GM23338 (cell line): ENCODE results near the gene DENND5B. TPM values are rescaled to one million over a fixed set of nuclear protein-coding genes. Genes with fewer than 3 reads are reported as not detected.
"Not testable (repeated sequence)": the region's sequence is repeated elsewhere in the genome, so short reads cannot be mapped to it uniquely, and the experiment has no call there.

Experiments used
- ATAC-seq: fragments of 200-7000 bp; cut with Tn5 transposase; 3 replicates; pipeline ENCODE4 v1.9.1; 2020
- DNase-seq: peaks from one replicate; pipeline ENCODE4 v3.0.0-alpha.2; 2015; ENCODE audit warnings: low spot score
- H2AFZ ChIP-seq: fragments of 200-600 bp; sonication (generic); 2 replicates; pipeline ENCODE4 v1.8.0; 2016; ENCODE audit warnings: antibody characterized with exemption, mild to moderate bottlenecking, moderate library complexity
- H3F3A ChIP-seq: fragments of 200-600 bp; sonication (generic); replicated peaks from 2 replicates; pipeline ENCODE4 v1.8.0; 2017; ENCODE audit warnings: antibody characterized with exemption, mixed run types, low read depth
- H3K27ac ChIP-seq: fragments of 200-600 bp; sonication (generic); 2 replicates; pipeline ENCODE4 v1.6.1; 2016; ENCODE audit warnings: low read depth
- H3K27me3 ChIP-seq: fragments of 200-600 bp; sonication (generic); 2 replicates; pipeline ENCODE4 v1.8.0; 2016; ENCODE audit warnings: mild to moderate bottlenecking, mixed run types, moderate library complexity; ENCODE audit not compliant: insufficient read depth
- H3K36me3 ChIP-seq: fragments of 200-600 bp; sonication (generic); 2 replicates; pipeline ENCODE4 v1.8.0; 2016; ENCODE audit warnings: mild to moderate bottlenecking; ENCODE audit not compliant: insufficient read depth
- H3K4me1 ChIP-seq: fragments of 200-600 bp; sonication (generic); 2 replicates; pipeline ENCODE4 v1.8.0; 2016; ENCODE audit warnings: mild to moderate bottlenecking, moderate library complexity; ENCODE audit not compliant: insufficient read depth
- H3K4me2 ChIP-seq: fragments of 200-600 bp; sonication (generic); 2 replicates; pipeline ENCODE4 v1.7.1; 2017; ENCODE audit warnings: mixed run types
- H3K4me3 ChIP-seq: fragments of 200-600 bp; sonication (generic); 2 replicates; pipeline ENCODE4 v1.6.1; 2016; ENCODE audit warnings: mixed run types
- H3K79me2 ChIP-seq: fragments of 200-600 bp; sonication (generic); replicated peaks from 2 replicates; pipeline ENCODE4 v1.8.0; 2017; ENCODE audit warnings: mild to moderate bottlenecking; ENCODE audit not compliant: insufficient read depth
- H3K9me2 ChIP-seq: fragments of 200-600 bp; sonication (generic); 2 replicates; pipeline ENCODE4 v1.8.0; 2017; ENCODE audit not compliant: insufficient read depth
- H4K20me1 ChIP-seq: fragments of 200-600 bp; sonication (generic); replicated peaks from 2 replicates; pipeline ENCODE4 v1.8.0; 2017; ENCODE audit warnings: mild to moderate bottlenecking; ENCODE audit not compliant: insufficient read depth
- H3K27ac Mint-ChIP-seq: 2 replicates; pipeline ENCODE4 v1.8.0; 2020; ENCODE audit warnings: inconsistent platforms, mild to moderate bottlenecking, moderate library complexity, mixed read lengths
- H3K27me3 Mint-ChIP-seq: 3 replicates; pipeline ENCODE4 v1.8.0; 2022; ENCODE audit warnings: low read depth, mild to moderate bottlenecking, moderate library complexity, mixed read lengths, inconsistent platforms; ENCODE audit not compliant: insufficient read depth, poor library complexity
- H3K36me3 Mint-ChIP-seq: 3 replicates; pipeline ENCODE4 v1.8.0; 2021; ENCODE audit warnings: low read depth, mild to moderate bottlenecking, inconsistent platforms, moderate library complexity, mixed read lengths
- H3K4me1 Mint-ChIP-seq: 3 replicates; pipeline ENCODE4 v1.8.0; 2020; ENCODE audit warnings: mild to moderate bottlenecking, inconsistent platforms, mixed read lengths
- H3K4me3 Mint-ChIP-seq: 3 replicates; pipeline ENCODE4 v1.8.0; 2021; ENCODE audit warnings: moderate library complexity, mild to moderate bottlenecking, inconsistent platforms, mixed read lengths
- H3K9me3 Mint-ChIP-seq: 3 replicates; pipeline ENCODE4 v1.8.0; 2020; ENCODE audit warnings: moderate library complexity, mild to moderate bottlenecking, inconsistent platforms, mixed read lengths
- CREB1 ChIP-seq: fragments of 250-450 bp; sonication (Bioruptor Pico); IDR thresholded peaks from 2 replicates; pipeline ENCODE4 v1.5.0; 2020; ENCODE audit warnings: low read depth, mild to moderate bottlenecking, moderate library complexity
- ETS1 ChIP-seq: IDR thresholded peaks from 2 replicates; pipeline ENCODE4 v1.6.1; 2016; ENCODE audit warnings: antibody characterized with exemption
- POLR2AphosphoS5 ChIP-seq: IDR thresholded peaks from 2 replicates; pipeline ENCODE4 v1.6.1; 2016; ENCODE audit warnings: antibody characterized with exemption, low read depth
- REST ChIP-seq: IDR thresholded peaks from one replicate; pipeline ENCODE4 v1.6.1; 2018; ENCODE audit warnings: antibody characterized with exemption; ENCODE audit not compliant: unreplicated experiment
- ZNF114 ChIP-seq: fragments of 250-450 bp; sonication (Bioruptor Pico); IDR thresholded peaks from 2 replicates; pipeline ENCODE4 v1.5.0; 2020; ENCODE audit warnings: mild to moderate bottlenecking, moderate library complexity
- ZNF462 ChIP-seq: fragments of 250-450 bp; sonication (Bioruptor Pico); IDR thresholded peaks from 2 replicates; pipeline ENCODE4 v1.5.0; 2020; ENCODE audit warnings: mild to moderate bottlenecking, moderate library complexity
- polyA plus RNA-seq: library from polyadenylated mRNA; unstranded; fragments of >200 nt; fragmentation: Nextera tagmentation; extraction: Ambion mirVana; gene quantifications from 2 replicates; pipeline ENCODE4 v1.2.1, GENCODE V29; 2016
- total RNA-seq: library from RNA; depleted of rRNA; stranded (reverse); fragments of >200 nt; shearing (Covaris generic); gene quantifications from 2 replicates; pipeline ENCODE4 v1.2.3, GENCODE V29; 2014

The DENND5B gene
- total and polyA plus RNA-seq, 2 experiments from 2014 or later: 6.5 to 17.2 TPM

- TF ChIP-seq ETS1 (no peak), CREB1 (CRISPR knock-in tag) (no peak), ZNF462 (CRISPR knock-in tag) (no peak), POLR2AphosphoS5 (no peak), ZNF114 (CRISPR knock-in tag) (no peak)
These were observed 32.4 kb downstream of the DENND5B start (continued) for GRCh38 chr12:31558521-31558920.

- Histone ChIP-seq H3K79me2 (peaks cover 38% of the 10 kb centered on the region), H2AFZ (no peak overlapping the region), H3K36me3 (peaks cover 9% of the 10 kb centered on the region; the same call in 1 of the 2 replicates), H4K20me1 (no peaks in the 10 kb centered on the region; the same call in 1 of the 2 replicates), H3K9me2 (0 out of 2 replicates have a peak, but pooled peaks cover 5% of the 10 kb centered on the region), H3K27ac (no peak overlapping the region), H3F3A (no peaks in the 10 kb centered on the region), H3K4me1 (peaks cover 16% of the 10 kb centered on the region), H3K4me3 (no peak overlapping the region), H3K4me2 (no peak overlapping the region), H3K27me3 (no peaks in the 10 kb centered on the region)
- Mint-ChIP-seq H3K27me3 (peaks cover 5% of the 10 kb centered on the region), H3K27ac (no peak overlapping the region), H3K36me3 (peaks cover 33% of the 10 kb centered on the region), H3K9me3 (peaks cover 37% of the 10 kb centered on the region), H3K4me3 (no peak overlapping the region), H3K4me1 (peaks cover 13% of the 10 kb centered on the region)
- no peak for TF ChIP-seq REST
- DNase-seq (no peak), ATAC-seq (no peak)
These were observed 33.2 kb downstream of the DENND5B start for GRCh38 chr12:31557707-31558106.

- not testable (repeated sequence) for H3K27me3 Mint-ChIP-seq, H3K4me1 Mint-ChIP-seq, H3K4me2 ChIP-seq, H2AFZ ChIP-seq, H3K27ac Mint-ChIP-seq, H3K9me2 ChIP-seq, H3K27ac ChIP-seq, ATAC-seq, H4K20me1 ChIP-seq, H3K4me3 ChIP-seq, H3K4me3 Mint-ChIP-seq, H3K36me3 ChIP-seq, H3F3A ChIP-seq, DNase-seq, H3K27me3 ChIP-seq
- Mint-ChIP-seq H3K36me3 (peaks cover 34% of the 10 kb centered on the region), H3K9me3 (peaks cover 39% of the 10 kb centered on the region)
- Histone ChIP-seq H3K79me2 (peaks cover 25% of the 10 kb centered on the region), H3K4me1 (peaks cover 10% of the 10 kb centered on the region)
These were observed 35.5 kb downstream of the DENND5B start for GRCh38 chr12:31555466-31555865.
